ENCODE measurements around the gene SCML2. TPM values are rescaled to one million over a fixed set of nuclear protein-coding genes. Genes with fewer than 3 reads are reported as not detected.

The SCML2 gene
- total RNA-seq, 1 donor from 2014 or later, result 2.2 TPM

- Histone ChIP-seq H3K9me3 (no peaks in the 10 kb centered on the region), H3K36me3 (no peaks in the 10 kb centered on the region), H3K27me3 (no peaks in the 10 kb centered on the region), H3K4me3 (no peak overlapping the region), H3K4me1 (no peaks in the 10 kb centered on the region), H3K27ac (no peak overlapping the region)
- TF ChIP-seq POLR2A (IDR thresholded peaks at IDR 0.05) (no peak), POLR2AphosphoS5 (IDR thresholded peaks at IDR 0.05; ENCODE audit: insufficient read depth in 1 of 2, low read depth in 1 of 2) (no peak), CTCF (IDR thresholded peaks at IDR 0.05) (no peak)
- intact Hi-C loops (cut with DNase I), result no loop called here
- DNase-seq (ENCODE audit: extremely low spot score in 2 of 2), result no peak
Observed at GRCh38 chrX:18228069-18228468, 126.4 kb downstream of the SCML2 start.

- no peak overlapping the region for H3K27ac ChIP-seq
- no peaks in the 10 kb centered on the region for H3K9me3 ChIP-seq
- TF ChIP-seq CTCF (IDR thresholded peaks at IDR 0.05), result no peak
- no peak for TF ChIP-seq POLR2A (IDR thresholded peaks at IDR 0.05)
- no peak for TF ChIP-seq POLR2AphosphoS5 (IDR thresholded peaks at IDR 0.05; ENCODE audit: insufficient read depth in 1 of 2, low read depth in 1 of 2)
- intact Hi-C loops (cut with DNase I), result no loop called here
- H3K4me1 ChIP-seq, result no peaks in the 10 kb centered on the region
- H3K36me3 ChIP-seq, result no peaks in the 10 kb centered on the region
- no peak overlapping the region for H3K4me3 ChIP-seq
- no peaks in the 10 kb centered on the region for H3K27me3 ChIP-seq
- no peak for DNase-seq (ENCODE audit: extremely low spot score in 2 of 2)
Observed at GRCh38 chrX:18227458-18227857, 127.0 kb downstream of the SCML2 start.

GRCh38 chrX:18220786-18221185 is 133.7 kb downstream of the SCML2 start, which contains the start of gene BEND2:
BEND2 (minus strand) TSS chrX:18220886; CDS start chrX:18220750, 136 bp downstream.
- no peak for TF ChIP-seq POLR2A (IDR thresholded peaks at IDR 0.05)
- no peak for TF ChIP-seq CTCF (IDR thresholded peaks at IDR 0.05)
- no peak for TF ChIP-seq POLR2AphosphoS5 (IDR thresholded peaks at IDR 0.05; ENCODE audit: insufficient read depth in 1 of 2, low read depth in 1 of 2)
- Histone ChIP-seq H3K9me3 (no peaks in the 10 kb centered on the region), H3K4me3 (no peak within 1 kb of the TSS), H3K27ac (no peak within 1 kb of the TSS), H3K27me3 (no peaks in the 10 kb centered on the region), H3K36me3 (no peaks in the 10 kb centered on the region), H3K4me1 (no peaks in the 10 kb centered on the region)
- intact Hi-C loops (cut with DNase I), result no loop called here
- no peak for DNase-seq (ENCODE audit: extremely low spot score in 2 of 2)

- DNase-seq (ENCODE audit: extremely low spot score in 2 of 2), result no peak
- no peak for TF ChIP-seq POLR2A (IDR thresholded peaks at IDR 0.05)
- TF ChIP-seq CTCF (IDR thresholded peaks at IDR 0.05), result peak in 1 of 3 experiments; percentile 43
- no peak for TF ChIP-seq POLR2AphosphoS5 (IDR thresholded peaks at IDR 0.05; ENCODE audit: insufficient read depth in 1 of 2, low read depth in 1 of 2)
- Histone ChIP-seq H3K4me1 (no peaks in the 10 kb centered on the region), H3K27ac (no peak overlapping the region), H3K9me3 (no peaks in the 10 kb centered on the region), H3K36me3 (no peaks in the 10 kb centered on the region), H3K4me3 (no peak overlapping the region), H3K27me3 (no peaks in the 10 kb centered on the region)
- intact Hi-C loops (cut with DNase I), result no loop called here
Observed at GRCh38 chrX:18210470-18210869, 144.0 kb downstream of the SCML2 start.

- intact Hi-C loops (cut with DNase I), result loop anchor here (2.0 kb wide), 1 partner anchor 418 kb away; no protein-coding TSS in a partner anchor
- no peaks in the 10 kb centered on the region for H3K27me3 ChIP-seq
- no peak for TF ChIP-seq CTCF (IDR thresholded peaks at IDR 0.05)
- TF ChIP-seq POLR2AphosphoS5 (IDR thresholded peaks at IDR 0.05; ENCODE audit: insufficient read depth in 1 of 2, low read depth in 1 of 2), result no peak
- no peak for TF ChIP-seq POLR2A (IDR thresholded peaks at IDR 0.05)
- no peaks in the 10 kb centered on the region for H3K4me1 ChIP-seq
- no peak overlapping the region for H3K27ac ChIP-seq
- DNase-seq (ENCODE audit: extremely low spot score in 2 of 2), result no peak
- H3K4me3 ChIP-seq, result no peak overlapping the region
- H3K36me3 ChIP-seq, result no peaks in the 10 kb centered on the region
- H3K9me3 ChIP-seq, result no peaks in the 10 kb centered on the region
Observed at GRCh38 chrX:18206657-18207056, 147.8 kb downstream of the SCML2 start.
